ENCODE data around the gene NSG1. TPM values are rescaled to one million over a fixed set of nuclear protein-coding genes. Genes with fewer than 3 reads are reported as not detected.
"Not testable (repeated sequence)": the region's sequence is repeated elsewhere in the genome, so short reads cannot be mapped to it uniquely, and the experiment has no call there.

NSG1 gene
- total and polyA plus RNA-seq, 9 donors: 9.9 to 103 (median 39.6) TPM

- Histone ChIP-seq H3K4me1 (ENCODE audit: insufficient read depth) (no peaks in the 10 kb centered on the region), H3K4me3 (no peak overlapping the region), H3K36me3 (no peaks in the 10 kb centered on the region), H3K27ac (no peak overlapping the region), H3K9me3 (no peaks in the 10 kb centered on the region), H3K27me3 (no peaks in the 10 kb centered on the region)
- peak in 1 of 5 donors; percentile 4 for DNase-seq
- WGBS, 3 donors: 75 to 78% (median 77%) methylated on average over 19 of the region's 19 CpGs
- TF ChIP-seq POLR2A (IDR thresholded peaks at IDR 0.05): no peak
- no peak for TF ChIP-seq EP300 (IDR thresholded peaks at IDR 0.05)
- TF ChIP-seq CTCF (IDR thresholded peaks at IDR 0.05): no peak
- intact Hi-C loops (cut with DNase I): no loop called here
These were observed 31.9 kb downstream of the NSG1 start for GRCh38 chr4:4418676-4419390.

- DNase-seq: no peak
- 86 to 88% (median 88%) methylated on average over 12 of the region's 12 CpGs for WGBS, 3 donors
- H3K9me3 ChIP-seq: no peaks in the 10 kb centered on the region
- no peak overlapping the region for H3K27ac ChIP-seq
- TF ChIP-seq POLR2A (IDR thresholded peaks at IDR 0.05) (no peak), EP300 (IDR thresholded peaks at IDR 0.05) (no peak), CTCF (IDR thresholded peaks at IDR 0.05) (no peak)
- no peaks in the 10 kb centered on the region for H3K27me3 ChIP-seq
- intact Hi-C loops (cut with DNase I): no loop called here
- H3K4me1 ChIP-seq (ENCODE audit: insufficient read depth): no peaks in the 10 kb centered on the region
- H3K36me3 ChIP-seq: no peaks in the 10 kb centered on the region
- no peak overlapping the region for H3K4me3 ChIP-seq
These were observed 33.0 kb downstream of the NSG1 start for GRCh38 chr4:4419896-4420295.

GRCh38 chr4:4420421-4420820 lies 33.5 kb downstream of the NSG1 start:
- intact Hi-C loops (cut with DNase I): no loop called here
- WGBS, 3 donors: 90 to 93% (median 93%) methylated on average over 11 to 12 of the region's 12 CpGs
- no peaks in the 10 kb centered on the region for H3K27me3 ChIP-seq
- DNase-seq: no peak
- H3K4me3 ChIP-seq: no peak overlapping the region
- H3K4me1 ChIP-seq (ENCODE audit: insufficient read depth): no peaks in the 10 kb centered on the region
- TF ChIP-seq POLR2A (IDR thresholded peaks at IDR 0.05): no peak
- no peaks in the 10 kb centered on the region for H3K9me3 ChIP-seq
- no peak overlapping the region for H3K27ac ChIP-seq
- H3K36me3 ChIP-seq: no peaks in the 10 kb centered on the region

- Histone ChIP-seq H3K27ac (no peak overlapping the region), H3K36me3 (no peaks in the 10 kb centered on the region), H3K27me3 (no peaks in the 10 kb centered on the region), H3K9me3 (no peaks in the 10 kb centered on the region), H3K4me1 (ENCODE audit: insufficient read depth) (no peaks in the 10 kb centered on the region), H3K4me3 (no peak overlapping the region)
- WGBS, 3 donors: 94 to 99% (median 97%) methylated on average over 11 of the region's 11 CpGs
- TF ChIP-seq CTCF (IDR thresholded peaks at IDR 0.05) (no peak), EP300 (IDR thresholded peaks at IDR 0.05) (no peak), POLR2A (IDR thresholded peaks at IDR 0.05) (no peak)
- intact Hi-C loops (cut with DNase I): no loop called here
- DNase-seq: no peak
These were observed 34.5 kb downstream of the NSG1 start for GRCh38 chr4:4421356-4421755.

GRCh38 chr4:4422117-4422516 lies 35.2 kb downstream of the NSG1 start:
- H3K36me3 ChIP-seq; H3K9me3 ChIP-seq; DNase-seq; H3K4me3 ChIP-seq; intact Hi-C loops (cut with DNase I); H3K4me1 ChIP-seq (ENCODE audit: insufficient read depth); H3K27ac ChIP-seq; H3K27me3 ChIP-seq: not testable (repeated sequence)
- WGBS, 3 donors: 90 to 93% (median 93%) methylated on average over 7 of the region's 7 CpGs
